ENCODE results near the gene RB1.
"Not testable (repeated sequence)": the region's sequence is repeated elsewhere in the genome, so short reads cannot be mapped to it uniquely, and the experiment has no call there.

DNA sequence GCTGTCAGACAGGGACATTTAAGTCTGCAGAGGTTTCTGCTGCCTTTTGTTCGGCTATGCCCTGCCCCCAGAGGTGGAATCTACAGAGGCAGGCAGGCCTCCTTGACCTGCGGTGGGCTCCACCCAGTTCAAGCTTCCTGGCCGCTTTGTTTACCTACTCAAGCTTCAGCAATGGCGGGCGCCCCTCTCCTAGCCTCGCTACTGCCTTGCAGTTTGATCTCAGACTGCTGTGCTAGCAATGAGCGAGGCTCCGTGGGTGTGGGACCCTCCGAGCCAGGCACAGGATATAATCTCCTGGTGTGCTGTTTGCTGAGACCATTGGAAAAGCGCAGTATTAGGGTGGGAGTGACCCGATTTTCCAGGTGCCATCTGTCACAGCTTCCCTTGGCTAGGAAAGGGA is 35.6 kb downstream of the RB1 start:
- TF ChIP-seq, protein P1, sequence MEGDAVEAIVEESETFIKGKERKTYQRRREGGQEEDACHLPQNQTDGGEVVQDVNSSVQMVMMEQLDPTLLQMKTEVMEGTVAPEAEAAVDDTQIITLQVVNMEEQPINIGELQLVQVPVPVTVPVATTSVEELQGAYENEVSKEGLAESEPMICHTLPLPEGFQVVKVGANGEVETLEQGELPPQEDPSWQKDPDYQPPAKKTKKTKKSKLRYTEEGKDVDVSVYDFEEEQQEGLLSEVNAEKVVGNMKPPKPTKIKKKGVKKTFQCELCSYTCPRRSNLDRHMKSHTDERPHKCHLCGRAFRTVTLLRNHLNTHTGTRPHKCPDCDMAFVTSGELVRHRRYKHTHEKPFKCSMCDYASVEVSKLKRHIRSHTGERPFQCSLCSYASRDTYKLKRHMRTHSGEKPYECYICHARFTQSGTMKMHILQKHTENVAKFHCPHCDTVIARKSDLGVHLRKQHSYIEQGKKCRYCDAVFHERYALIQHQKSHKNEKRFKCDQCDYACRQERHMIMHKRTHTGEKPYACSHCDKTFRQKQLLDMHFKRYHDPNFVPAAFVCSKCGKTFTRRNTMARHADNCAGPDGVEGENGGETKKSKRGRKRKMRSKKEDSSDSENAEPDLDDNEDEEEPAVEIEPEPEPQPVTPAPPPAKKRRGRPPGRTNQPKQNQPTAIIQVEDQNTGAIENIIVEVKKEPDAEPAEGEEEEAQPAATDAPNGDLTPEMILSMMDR (IDR thresholded peaks at IDR 0.05), result not testable (repeated sequence)
- TF ChIP-seq POLR2A (IDR thresholded peaks at IDR 0.05), result not testable (repeated sequence)
